ENCODE measurements around the gene LHX4. TPM values are rescaled to one million over a fixed set of nuclear protein-coding genes. Genes with fewer than 3 reads are reported as not detected.

The LHX4 gene
- total RNA-seq, 1 donor from 2014 or later: not detected

DNA sequence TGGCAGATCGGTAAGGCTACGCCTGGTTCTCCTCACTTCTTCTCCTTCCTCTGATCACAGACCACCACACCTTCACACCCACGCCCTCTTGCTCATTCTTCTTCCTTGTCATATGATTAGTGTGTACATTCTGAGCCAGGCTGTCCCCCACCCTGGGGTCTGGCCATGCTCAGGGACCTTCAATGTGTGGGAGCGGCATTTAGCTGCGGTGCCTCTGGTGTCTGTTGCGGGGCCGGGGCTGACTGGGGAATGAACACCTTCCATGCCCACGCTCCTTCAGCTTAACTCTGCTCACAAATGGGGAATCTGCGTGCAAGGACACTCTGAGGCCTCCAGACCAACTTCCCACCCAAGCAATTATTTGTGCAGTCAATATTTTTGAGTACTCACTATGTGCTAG is 46.0 kb upstream of the LHX4 start:
- DNase-seq: no peak
- intact Hi-C loops (cut with micrococcal nuclease): loop anchor here (10.0 kb wide), 1 partner anchor 291 kb away; no protein-coding TSS in a partner anchor
- H3K9me3 ChIP-seq (replicated peaks): no peaks in the 10 kb centered on the region
- H3K27me3 ChIP-seq (ENCODE audit: low read depth): no peaks in the 10 kb centered on the region
- TF ChIP-seq, protein P1, sequence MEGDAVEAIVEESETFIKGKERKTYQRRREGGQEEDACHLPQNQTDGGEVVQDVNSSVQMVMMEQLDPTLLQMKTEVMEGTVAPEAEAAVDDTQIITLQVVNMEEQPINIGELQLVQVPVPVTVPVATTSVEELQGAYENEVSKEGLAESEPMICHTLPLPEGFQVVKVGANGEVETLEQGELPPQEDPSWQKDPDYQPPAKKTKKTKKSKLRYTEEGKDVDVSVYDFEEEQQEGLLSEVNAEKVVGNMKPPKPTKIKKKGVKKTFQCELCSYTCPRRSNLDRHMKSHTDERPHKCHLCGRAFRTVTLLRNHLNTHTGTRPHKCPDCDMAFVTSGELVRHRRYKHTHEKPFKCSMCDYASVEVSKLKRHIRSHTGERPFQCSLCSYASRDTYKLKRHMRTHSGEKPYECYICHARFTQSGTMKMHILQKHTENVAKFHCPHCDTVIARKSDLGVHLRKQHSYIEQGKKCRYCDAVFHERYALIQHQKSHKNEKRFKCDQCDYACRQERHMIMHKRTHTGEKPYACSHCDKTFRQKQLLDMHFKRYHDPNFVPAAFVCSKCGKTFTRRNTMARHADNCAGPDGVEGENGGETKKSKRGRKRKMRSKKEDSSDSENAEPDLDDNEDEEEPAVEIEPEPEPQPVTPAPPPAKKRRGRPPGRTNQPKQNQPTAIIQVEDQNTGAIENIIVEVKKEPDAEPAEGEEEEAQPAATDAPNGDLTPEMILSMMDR (IDR thresholded peaks at IDR 0.05; ENCODE audit: borderline replicate concordance): no peak
- H3K4me3 ChIP-seq: no peak overlapping the region
- H3K36me3 ChIP-seq: peaks cover 81% of the 10 kb centered on the region
- no peak overlapping the region for H3K27ac ChIP-seq (replicated peaks)
- peaks cover 5% of the 10 kb centered on the region for H3K4me1 ChIP-seq

DNA sequence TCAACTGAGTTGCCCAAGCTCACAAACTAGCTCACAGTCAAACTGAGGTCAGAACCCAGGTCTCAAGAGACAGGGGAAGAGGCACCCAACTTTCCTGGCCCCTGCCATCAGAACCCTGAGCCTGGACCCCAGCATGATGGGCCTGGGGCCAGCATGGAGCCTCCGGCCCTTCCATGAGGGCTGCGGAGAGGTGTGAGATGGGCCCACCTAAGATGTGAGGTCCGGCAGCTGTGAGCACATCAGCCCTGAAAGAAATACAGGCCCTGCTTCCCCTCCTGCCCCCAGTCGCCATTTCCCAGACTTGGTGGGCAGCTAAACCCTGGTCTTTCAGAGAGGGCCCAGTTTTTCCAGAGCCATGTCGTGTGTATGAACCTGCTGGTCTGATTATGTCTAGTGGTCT is 44.8 kb upstream of the LHX4 start:
- no peaks in the 10 kb centered on the region for H3K27me3 ChIP-seq (ENCODE audit: low read depth)
- H3K9me3 ChIP-seq (replicated peaks): no peaks in the 10 kb centered on the region
- no peak overlapping the region for H3K4me3 ChIP-seq
- H3K4me1 ChIP-seq: peaks cover 5% of the 10 kb centered on the region
- TF ChIP-seq, protein P1 (IDR thresholded peaks at IDR 0.05; ENCODE audit: borderline replicate concordance): no peak
- DNase-seq: no peak
- intact Hi-C loops (cut with micrococcal nuclease): loop anchor here (10.0 kb wide), 1 partner anchor 290 kb away; no protein-coding TSS in a partner anchor
- H3K36me3 ChIP-seq: peaks cover 86% of the 10 kb centered on the region
- H3K27ac ChIP-seq (replicated peaks): no peak overlapping the region

DNA sequence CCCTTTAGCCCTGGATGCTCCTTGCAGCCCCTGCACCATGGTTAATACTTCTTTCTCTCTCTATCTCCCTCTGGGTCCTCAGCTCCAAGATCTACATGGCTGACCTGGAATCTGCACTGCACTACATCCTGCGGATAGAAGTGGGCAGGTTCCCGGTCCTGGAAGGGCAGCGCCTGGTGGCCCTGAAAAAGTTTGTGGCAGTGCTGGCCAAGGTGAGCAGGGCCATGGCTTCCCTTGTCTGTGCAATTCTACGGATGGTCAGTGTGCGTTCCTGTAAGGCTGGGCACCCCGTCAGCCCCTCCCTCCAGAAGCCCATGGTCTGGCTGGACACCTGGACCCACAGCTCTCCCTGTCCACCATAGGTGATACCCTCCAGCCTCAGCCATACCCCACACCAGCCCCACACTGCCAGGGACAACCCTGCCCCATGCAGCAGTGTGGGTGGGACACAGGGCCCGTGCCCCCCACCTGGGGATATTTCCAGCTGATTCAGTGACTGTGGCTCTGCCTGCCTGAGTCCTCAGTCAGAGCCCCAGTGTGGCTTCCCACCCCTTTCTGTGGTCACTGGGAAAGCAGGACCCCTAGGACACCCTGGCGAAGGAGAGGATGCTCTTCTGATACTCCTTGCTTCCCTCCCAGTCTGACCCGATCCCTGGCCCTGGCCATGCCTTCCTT is 44.0 kb upstream of the LHX4 start:
- Histone ChIP-seq H3K27me3 (ENCODE audit: low read depth) (no peaks in the 10 kb centered on the region), H3K27ac (replicated peaks) (no peak overlapping the region), H3K9me3 (replicated peaks) (no peaks in the 10 kb centered on the region), H3K4me3 (no peak overlapping the region), H3K36me3 (peaks cover 95% of the 10 kb centered on the region), H3K4me1 (peaks cover 5% of the 10 kb centered on the region)
- TF ChIP-seq, protein P1 (IDR thresholded peaks at IDR 0.05; ENCODE audit: borderline replicate concordance): no peak
- no peak for DNase-seq
- intact Hi-C loops (cut with micrococcal nuclease): loop anchor here (10.0 kb wide), 1 partner anchor 289 kb away; no protein-coding TSS in a partner anchor

DNA sequence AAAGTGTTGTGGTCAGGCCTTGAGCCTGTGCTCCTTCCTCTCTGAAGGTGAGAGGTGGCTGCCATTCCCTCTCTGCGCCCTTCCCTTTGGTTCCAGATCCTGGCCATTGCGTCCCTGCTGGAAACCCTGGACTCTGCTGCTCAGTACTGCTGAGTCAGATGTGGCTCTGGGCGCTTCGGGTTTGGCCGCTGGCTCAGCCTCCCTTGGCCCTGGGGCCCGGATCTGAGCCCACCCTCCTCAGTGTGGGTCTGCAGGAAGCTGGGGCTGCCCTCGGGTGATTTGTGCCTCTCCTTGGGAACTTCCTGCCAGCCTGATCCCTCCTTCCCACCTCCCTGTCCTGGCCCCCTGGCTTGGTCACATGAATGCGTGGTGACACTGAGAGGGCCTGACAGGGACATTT is 43.2 kb upstream of the LHX4 start:
- H3K4me3 ChIP-seq: no peak overlapping the region
- TF ChIP-seq, protein P1 (IDR thresholded peaks at IDR 0.05; ENCODE audit: borderline replicate concordance): no peak
- intact Hi-C loops (cut with micrococcal nuclease): loop anchor here (10.0 kb wide), 1 partner anchor 288 kb away; no protein-coding TSS in a partner anchor
- no peak for DNase-seq
- no peaks in the 10 kb centered on the region for H3K9me3 ChIP-seq (replicated peaks)
- H3K27me3 ChIP-seq (ENCODE audit: low read depth): no peaks in the 10 kb centered on the region
- H3K4me1 ChIP-seq: peaks cover 5% of the 10 kb centered on the region
- no peak overlapping the region for H3K27ac ChIP-seq (replicated peaks)
- peaks cover 99% of the 10 kb centered on the region for H3K36me3 ChIP-seq

DNA sequence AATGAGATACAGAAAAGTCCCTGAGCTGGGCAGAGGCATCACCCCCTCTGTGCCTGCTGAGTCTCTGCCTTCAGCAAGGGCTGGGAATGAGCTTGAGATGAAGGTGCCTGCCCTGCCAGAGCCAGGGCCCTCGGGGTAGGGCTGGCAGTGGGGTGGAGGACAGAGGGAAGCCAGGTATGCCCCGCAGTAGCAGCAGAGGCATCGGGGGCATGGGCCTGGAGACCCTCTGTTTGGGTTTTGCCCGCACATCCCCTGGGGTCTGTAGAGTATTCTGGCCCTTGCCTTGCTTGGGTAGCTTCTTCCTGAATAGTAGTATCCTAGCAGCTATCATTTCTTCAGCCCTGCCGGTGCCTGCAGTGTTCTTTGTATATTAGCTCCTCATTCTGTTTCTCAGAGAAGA is 42.4 kb upstream of the LHX4 start:
- intact Hi-C loops (cut with micrococcal nuclease): loop anchor here (10.0 kb wide), 1 partner anchor 287 kb away; no protein-coding TSS in a partner anchor

More for the DNA sequence above, 42.4 kb upstream of the LHX4 start:
- peaks cover 5% of the 10 kb centered on the region for H3K4me1 ChIP-seq
- peaks cover 96% of the 10 kb centered on the region for H3K36me3 ChIP-seq
- H3K9me3 ChIP-seq (replicated peaks): no peaks in the 10 kb centered on the region
- TF ChIP-seq, protein P1 (IDR thresholded peaks at IDR 0.05; ENCODE audit: borderline replicate concordance): no peak
- no peak overlapping the region for H3K4me3 ChIP-seq
- DNase-seq: no peak
- H3K27me3 ChIP-seq (ENCODE audit: low read depth): no peaks in the 10 kb centered on the region
- H3K27ac ChIP-seq (replicated peaks): no peak overlapping the region
